Keratinocyte (primary cell): ENCODE data around the gene TCP11L1.

Experiments
- CTCF ChIP-seq, 3 experiments: IDR thresholded peaks in 1 of 3; conservative IDR thresholded peaks in 1 of 3; optimal IDR thresholded peaks in 1 of 3; 2 replicates in 2 of 3; 3 replicates in 1 of 3; pipeline versions ENCODE3 to v1.5.1; 2011; ENCODE audit warnings: low read length in 3 of 3, mild to moderate bottlenecking in 3 of 3, moderate library complexity in 2 of 3, control low read depth in 1 of 3, inconsistent platforms in 1 of 3; ENCODE audit not compliant: insufficient read depth in 2 of 3; ENCODE audit errors: extremely low read depth in 1 of 3
- EZH2 ChIP-seq: IDR thresholded peaks from one replicate; pipeline ENCODE4 v1.6.1; 2012; ENCODE audit warnings: inconsistent platforms, mild to moderate bottlenecking, low read length, moderate library complexity

- TF ChIP-seq CTCF (optimal IDR thresholded peaks at IDR 0.05 in 1 of 3, IDR thresholded peaks at IDR 0.05 in 1 of 3, conservative IDR thresholded peaks at IDR 0.05 in 1 of 3; ENCODE audit: extremely low read depth in 1 of 3, insufficient read depth in 2 of 3, low read length in 3 of 3) (no peak), EZH2 (no peak)
These were observed 17.9 kb upstream of the TCP11L1 start for GRCh38 chr11:33021501-33021900.
